IPS-NIHi7 (cell line): ENCODE measurements around the gene PIEZO2.
"Not testable (repeated sequence)": the region's sequence is repeated elsewhere in the genome, so short reads cannot be mapped to it uniquely, and the experiment has no call there.

Experiments
- DNase-seq: peaks from one replicate; pipeline ENCODE4 v3.0.0; 2012; ENCODE audit warnings: mixed read lengths; ENCODE audit errors: extremely low spot score

The PIEZO2 gene

GRCh38 chr18:10973567-10974203, 175.7 kb downstream of the PIEZO2 start:
- DNase-seq = no peak

GRCh38 chr18:10971717-10972116, 177.7 kb downstream of the PIEZO2 start:
- no peak for DNase-seq

- DNase-seq = no peak
Observed at GRCh38 chr18:10965119-10965518, 184.2 kb downstream of the PIEZO2 start.

GRCh38 chr18:10953672-10954071, 195.7 kb downstream of the PIEZO2 start:
- no peak for DNase-seq

GRCh38 chr18:10951631-10952544, 197.5 kb downstream of the PIEZO2 start:
- DNase-seq = no peak

- no peak for DNase-seq
Observed at GRCh38 chr18:10950876-10951630, 198.3 kb downstream of the PIEZO2 start.

GRCh38 chr18:10950080-10950875, 199.1 kb downstream of the PIEZO2 start:
- no peak for DNase-seq

- no peak for DNase-seq
Observed at GRCh38 chr18:10949655-10950054, 199.7 kb downstream of the PIEZO2 start.

GRCh38 chr18:10948421-10948820, 200.9 kb downstream of the PIEZO2 start:
- no peak for DNase-seq

GRCh38 chr18:10946058-10946457, 203.3 kb downstream of the PIEZO2 start:
- no peak for DNase-seq

GRCh38 chr18:10942998-10943397, 206.4 kb downstream of the PIEZO2 start:
- DNase-seq = no peak

- DNase-seq = no peak
Observed at GRCh38 chr18:10939822-10940221, 209.5 kb downstream of the PIEZO2 start.

GRCh38 chr18:10937743-10938640, 211.4 kb downstream of the PIEZO2 start:
- no peak for DNase-seq

GRCh38 chr18:10936176-10937053, 213.0 kb downstream of the PIEZO2 start:
- no peak for DNase-seq

GRCh38 chr18:10935588-10935987, 213.8 kb downstream of the PIEZO2 start:
- DNase-seq = no peak

GRCh38 chr18:10933648-10934047, 215.7 kb downstream of the PIEZO2 start:
- not testable (repeated sequence) for DNase-seq

- DNase-seq = no peak
Observed at GRCh38 chr18:10930076-10930475, 219.3 kb downstream of the PIEZO2 start.

- no peak for DNase-seq
Observed at GRCh38 chr18:10928772-10929373, 220.5 kb downstream of the PIEZO2 start.
